Skin epidermis (tissue), 12 donors: Measurements from ENCODE around the gene SMPD3.

ENCODE experiments used
- H3K27ac ChIP-seq, 21 experiments: fragments of 200-600 bp; sonication (generic) in 11 of 21; one replicate each; pipeline ENCODE4 v1.5.0; 2020; ENCODE audit warnings: mild to moderate bottlenecking in 3 of 21, inconsistent platforms in 2 of 21, moderate library complexity in 2 of 21
- H3K4me3 ChIP-seq, 7 experiments: fragments of 200-600 bp; sonication (generic) in 2 of 7; one replicate each; pipeline ENCODE4 v1.5.0; 2020; ENCODE audit warnings: inconsistent platforms in 2 of 7, mild to moderate bottlenecking in 2 of 7, moderate library complexity in 1 of 7

SMPD3 gene

DNA sequence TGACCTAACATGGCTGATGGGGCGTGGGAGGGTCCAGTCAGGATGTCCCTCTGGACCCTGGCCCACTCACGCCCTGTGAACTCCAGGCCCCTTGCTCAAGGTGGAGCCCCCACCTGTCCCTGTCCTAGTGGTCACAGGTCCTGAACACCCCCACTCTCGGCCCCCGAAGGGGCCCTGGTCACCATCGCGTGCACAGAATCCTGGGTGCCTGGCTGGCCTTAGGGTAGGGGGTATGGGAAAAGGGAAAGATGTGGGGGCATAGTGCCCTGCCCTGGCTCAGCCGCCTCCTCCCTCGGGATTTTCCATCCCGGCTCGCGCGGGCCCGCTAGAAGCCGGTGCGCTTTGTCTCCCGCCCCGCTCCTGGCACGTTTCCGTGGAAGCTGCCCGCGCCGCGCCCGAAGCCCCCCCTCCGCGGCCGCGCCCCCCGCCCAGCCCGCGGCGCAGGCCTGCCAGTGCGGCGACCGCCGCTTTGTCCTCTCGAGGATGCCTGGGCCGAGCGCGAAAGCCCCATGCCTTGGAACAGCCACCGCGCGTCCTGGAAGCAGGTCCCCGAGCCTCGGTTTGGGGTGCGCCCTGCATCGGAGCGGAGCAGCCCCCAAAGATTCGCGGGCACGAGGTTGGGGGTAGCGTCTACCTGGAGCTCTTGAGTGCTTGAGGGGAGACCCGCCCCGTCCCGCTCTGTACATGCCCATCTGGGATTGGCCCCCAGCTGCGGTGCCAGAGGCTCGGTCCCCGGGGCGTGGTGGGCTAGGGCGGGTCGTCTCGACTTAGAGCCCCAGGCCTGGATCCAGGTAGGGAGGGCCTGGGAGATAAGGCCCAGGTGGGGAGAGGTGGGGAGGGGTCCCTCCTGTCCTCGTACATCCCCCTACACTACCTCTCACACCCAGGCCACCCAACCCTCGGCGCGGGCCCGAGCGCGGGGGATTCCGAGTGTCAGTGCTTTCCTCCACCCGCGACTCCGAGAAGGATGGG is 1.3 kb downstream of the SMPD3 start:
- Histone ChIP-seq H3K27ac (peak overlapping the region in 1 of 21 experiments; percentile 9), H3K4me3 (peak overlapping the region in 4 of 7 experiments; percentile 36 to 41 (median 38))

DNA sequence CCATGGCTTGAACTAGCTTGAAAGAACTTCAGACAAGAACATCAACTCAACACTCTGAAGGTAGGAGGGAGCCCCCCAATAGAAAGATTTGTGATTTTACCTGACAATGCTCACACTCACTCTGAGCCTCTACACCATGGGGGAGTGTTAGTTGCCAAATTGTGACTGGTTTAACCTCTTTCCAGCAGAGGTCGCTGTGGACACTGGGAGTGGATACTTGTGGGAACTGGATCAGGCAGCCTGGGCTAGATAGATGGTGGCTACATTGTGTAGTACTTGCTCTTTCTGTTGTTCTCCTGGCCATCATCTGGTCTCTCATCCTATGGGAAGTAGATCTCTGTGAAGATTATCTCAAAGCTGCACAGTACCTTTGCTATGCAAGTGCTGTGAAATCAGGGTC is 2.9 kb downstream of the SMPD3 start:
- H3K4me3 ChIP-seq = no peak overlapping the region
- H3K27ac ChIP-seq = no peak overlapping the region

DNA sequence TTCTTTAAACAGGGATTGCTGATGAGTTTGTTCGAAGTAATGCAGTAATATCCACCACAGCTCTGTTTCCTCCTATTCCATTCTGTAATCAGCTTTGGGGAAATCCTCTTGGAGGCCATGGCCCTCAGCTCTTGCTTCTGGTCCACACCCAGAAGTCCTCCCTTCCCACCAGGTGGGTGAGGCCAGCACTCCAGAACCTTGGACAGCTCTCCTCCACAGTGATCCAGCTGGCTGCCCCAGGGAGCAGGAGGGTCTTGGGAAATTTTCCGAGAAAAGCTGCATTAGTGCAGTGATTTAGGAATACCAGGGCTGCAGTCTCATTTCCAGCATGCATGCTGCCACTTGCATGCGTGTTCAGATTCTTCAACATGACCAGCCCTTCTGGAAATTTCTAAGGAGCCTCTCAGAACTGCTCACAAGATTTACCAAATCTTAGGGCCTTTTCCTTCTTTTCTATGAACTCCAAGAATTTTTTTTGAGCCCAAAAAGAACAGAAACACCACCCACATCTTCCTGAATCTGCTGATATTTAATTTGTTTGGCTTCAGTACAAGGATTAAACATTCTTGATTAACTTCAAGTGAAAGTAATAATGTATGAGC is 4.2 kb downstream of the SMPD3 start:
- Histone ChIP-seq H3K4me3 (no peak overlapping the region), H3K27ac (no peak overlapping the region)

DNA sequence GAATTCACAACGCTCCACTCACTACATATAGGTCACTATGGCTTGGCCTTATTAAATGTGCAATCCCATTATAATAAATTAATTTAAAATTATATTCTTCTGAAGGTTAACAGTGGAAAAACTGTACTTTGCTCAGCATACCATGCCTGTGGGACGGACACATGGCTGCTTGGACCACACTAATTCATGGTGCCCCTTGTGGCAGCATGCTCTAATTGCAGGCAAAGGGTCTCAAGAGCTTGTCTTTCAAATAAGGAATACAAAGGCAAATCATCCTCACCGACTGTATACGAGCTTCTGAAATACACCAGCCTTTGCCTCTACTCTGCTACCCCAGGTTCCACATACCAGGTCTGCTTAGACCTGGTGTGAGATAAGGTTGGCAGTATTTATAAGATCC is 11.7 kb downstream of the SMPD3 start:
- Histone ChIP-seq H3K4me3 (no peak overlapping the region), H3K27ac (no peak overlapping the region)

DNA sequence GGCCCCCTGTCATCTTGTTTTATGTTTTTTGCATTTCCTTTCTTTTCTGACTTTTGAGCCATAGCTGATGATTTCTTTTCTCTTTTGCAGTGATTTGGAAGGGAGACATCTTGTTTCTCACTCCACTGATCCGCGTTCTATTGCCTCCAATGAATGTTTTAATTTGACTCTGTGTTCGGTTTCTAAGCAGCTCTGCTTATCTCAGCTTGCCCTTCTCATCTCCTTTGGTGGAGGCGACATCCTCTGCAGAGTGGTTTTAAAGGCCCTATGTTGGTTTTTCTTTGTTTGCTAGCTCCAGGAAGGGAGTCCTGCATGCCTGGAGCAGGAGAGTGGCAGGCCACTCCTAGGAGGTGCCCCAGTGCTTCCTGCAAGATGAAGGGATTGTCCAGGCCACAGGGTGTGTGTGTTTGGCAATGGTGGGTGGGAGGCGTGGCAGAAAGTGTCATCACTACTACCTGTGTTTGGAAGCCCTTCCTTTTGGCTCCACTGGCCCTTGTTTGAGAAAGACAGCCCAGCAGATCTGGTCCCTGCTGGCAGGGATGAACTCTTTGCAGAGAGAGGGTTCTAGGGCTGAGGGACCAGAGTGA is 13.6 kb downstream of the SMPD3 start:
- no peak overlapping the region for H3K4me3 ChIP-seq
- H3K27ac ChIP-seq = no peak overlapping the region

DNA sequence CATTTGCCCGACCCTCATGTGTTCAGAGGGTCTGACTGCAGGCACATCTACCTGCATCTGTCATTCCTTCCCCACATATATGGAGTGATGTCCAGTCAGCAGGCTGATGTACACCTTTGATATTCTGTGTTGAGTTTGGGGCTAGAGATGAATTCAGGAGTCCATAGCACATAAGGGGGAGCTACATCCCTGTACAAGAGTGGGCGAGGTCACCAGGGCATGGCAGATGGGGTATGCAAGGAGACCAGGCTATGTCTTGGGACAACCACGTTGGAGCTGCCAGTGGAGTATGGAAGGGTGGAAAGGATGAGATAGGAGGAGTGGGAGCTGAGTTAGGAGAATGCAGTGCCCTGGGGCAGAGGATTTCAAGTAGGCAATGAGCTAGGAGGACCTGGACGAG is 15.0 kb downstream of the SMPD3 start:
- no peak overlapping the region for H3K27ac ChIP-seq
- H3K4me3 ChIP-seq = no peak overlapping the region

DNA sequence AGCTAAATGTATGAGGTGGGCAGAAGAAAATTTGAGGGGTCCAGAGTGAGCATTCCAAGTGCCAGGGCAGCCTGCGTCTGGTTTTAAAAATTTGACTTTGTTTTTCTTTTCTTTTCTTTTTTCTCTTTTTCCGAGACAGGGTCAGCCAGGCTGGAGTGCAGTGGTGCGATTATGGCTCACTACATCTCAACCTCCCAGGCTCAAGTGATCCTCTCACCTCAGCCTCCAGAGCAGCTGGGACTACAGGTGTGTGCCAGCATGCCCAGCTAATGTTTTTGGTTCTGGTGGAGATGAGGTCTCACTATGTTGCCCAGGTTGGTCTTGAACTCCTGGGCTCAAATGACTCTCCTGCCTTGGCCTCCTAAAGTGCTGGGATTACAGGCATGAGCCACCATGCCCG is 15.6 kb downstream of the SMPD3 start:
- no peak overlapping the region for H3K4me3 ChIP-seq
- H3K27ac ChIP-seq = no peak overlapping the region

DNA sequence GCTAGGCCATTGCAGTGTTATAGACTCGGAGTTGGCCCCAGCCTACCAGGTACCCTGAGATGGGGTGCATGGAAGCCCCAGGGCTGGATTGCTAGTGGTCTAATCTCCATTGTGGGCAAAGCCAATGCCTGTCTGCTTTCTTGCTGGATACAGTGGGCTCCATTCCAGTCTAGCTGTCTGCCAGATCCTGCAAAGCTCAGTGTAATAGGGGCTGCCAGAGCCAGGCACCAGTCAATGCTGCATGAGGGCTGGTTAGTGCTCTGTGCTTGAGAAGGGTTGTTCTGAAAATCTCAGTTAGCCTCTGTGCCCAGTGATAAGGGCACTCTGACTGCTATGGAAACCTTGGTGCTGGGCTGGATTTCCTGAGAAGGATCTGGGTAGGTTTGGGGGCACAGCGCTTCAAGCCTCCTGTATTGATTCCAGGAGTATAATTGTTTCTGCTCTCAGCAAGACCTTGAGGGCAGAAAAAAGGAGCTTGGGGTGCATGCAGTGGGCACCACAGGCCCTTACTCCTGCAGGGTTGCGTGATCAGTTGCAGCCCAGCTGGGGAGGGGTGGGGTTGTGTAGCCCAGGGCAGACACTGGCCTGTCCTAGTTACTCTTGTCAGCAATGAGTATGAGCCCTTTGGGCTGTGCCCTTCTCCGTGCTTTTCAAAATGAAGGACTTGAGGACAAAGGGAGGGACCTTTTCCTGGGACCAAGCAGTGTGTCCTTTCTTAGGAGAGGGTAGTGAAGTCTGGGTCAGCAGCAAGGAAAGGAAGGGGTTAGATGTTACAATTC is 19.0 kb downstream of the SMPD3 start:
- Histone ChIP-seq H3K27ac (no peak overlapping the region), H3K4me3 (no peak overlapping the region)

DNA sequence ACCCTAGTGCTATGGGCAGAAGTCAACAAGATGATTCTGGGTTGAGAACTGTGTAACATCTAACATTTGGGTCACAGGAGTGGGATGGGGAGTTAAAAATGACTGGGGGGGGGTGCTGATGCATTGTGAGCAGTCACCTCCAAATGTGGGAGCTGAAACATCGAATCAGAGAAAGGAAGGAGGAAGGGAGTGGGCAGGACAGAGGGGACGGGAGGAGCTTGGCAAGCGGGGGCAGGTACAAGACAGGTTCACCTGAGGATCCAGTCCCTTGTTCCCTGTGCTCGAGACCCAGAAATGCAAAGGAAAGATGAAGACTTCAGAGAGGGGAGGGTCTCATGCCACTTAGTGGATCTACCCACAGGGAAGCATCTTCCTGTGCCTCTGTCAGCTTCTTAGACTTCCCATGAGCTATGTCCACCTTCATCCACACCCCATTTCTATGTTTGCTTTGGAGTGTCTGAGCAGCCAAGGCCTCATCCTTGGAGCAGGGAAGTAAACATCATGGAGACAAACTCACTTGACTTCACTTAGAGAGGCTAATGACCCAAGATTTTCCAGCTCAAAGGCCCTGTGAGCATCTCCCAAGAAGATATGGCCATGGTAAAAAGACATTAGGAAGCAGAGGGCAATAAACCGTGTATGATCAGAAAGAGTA is 20.5 kb downstream of the SMPD3 start:
- H3K27ac ChIP-seq = no peak overlapping the region

DNA sequence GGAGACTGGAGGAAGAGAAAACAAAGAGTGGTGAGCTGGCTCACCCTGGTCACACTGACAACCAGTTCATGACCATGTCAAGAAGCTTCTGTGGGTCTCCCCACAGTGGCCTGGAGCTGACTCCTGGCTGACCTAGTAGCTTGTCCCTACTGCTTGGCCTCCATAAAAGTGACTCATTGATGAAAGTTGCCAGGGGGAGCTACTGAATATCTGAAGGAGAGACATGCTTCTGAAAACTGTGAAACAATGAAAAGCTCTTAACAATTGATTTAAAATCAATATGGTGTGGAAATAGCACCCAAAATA is 22.0 kb downstream of the SMPD3 start:
- no peak overlapping the region for H3K4me3 ChIP-seq
- no peak overlapping the region for H3K27ac ChIP-seq

More for the DNA sequence above, 20.5 kb downstream of the SMPD3 start:
- no peak overlapping the region for H3K4me3 ChIP-seq

DNA sequence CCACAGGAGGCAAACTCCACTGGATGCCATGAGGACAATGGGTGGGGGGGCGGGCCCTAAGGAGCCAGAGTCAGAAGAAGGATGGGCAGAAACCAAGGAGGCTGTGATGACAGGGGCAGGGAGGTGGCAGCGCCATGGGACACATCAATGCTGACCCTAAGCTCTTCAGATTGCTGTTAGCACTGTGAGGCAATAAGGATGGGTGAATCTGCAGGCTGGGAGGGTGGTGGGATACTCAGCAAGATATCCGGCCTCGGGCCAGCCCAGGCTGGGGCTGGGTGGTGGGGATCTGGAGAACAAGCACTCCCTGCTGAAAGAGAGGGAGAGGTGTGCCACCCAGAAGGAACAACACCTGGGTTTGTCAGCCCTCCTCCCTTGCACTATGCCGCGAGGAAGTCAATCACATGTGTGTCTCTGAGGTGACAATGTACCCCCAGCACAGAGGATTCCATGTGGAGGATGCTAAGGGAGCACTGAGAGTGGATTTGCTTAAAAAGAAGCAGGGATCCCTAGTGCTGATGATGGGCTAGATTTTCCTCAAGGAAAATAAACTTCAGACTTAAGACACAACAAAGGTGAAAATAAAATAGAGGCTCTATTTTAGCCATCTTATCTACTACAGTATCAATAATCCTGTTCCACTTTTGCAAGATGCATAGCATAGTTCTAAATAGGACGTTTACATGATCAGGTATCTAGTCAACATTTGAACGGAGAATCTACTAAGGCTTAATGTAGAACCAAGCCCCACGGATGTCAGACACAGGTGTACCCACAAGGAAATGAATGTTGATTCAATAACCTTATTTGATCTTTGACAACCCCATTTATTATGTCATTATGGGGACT is 22.6 kb downstream of the SMPD3 start:
- no peak overlapping the region for H3K27ac ChIP-seq
- H3K4me3 ChIP-seq = no peak overlapping the region

DNA sequence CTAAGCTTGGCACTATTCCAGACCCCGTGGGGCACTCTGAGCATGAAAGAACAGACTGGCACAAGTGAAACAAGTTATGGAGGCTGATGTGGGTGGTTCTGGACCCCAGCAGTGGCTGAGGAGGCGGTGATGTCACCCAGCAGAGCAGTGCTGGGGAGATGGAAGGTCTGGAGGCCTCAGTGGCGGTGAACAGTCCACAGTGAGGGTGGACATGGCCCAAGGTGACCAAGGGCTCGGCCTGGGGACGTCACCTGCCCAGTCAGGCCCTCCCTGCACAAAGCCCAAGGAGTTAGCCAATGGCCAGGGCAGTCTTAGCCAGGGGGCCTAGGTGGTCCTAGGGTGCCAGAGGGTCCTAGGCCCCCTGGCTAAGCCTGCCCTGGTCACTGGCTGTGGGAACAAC is 24.5 kb downstream of the SMPD3 start:
- H3K27ac ChIP-seq = no peak overlapping the region
- H3K4me3 ChIP-seq = no peak overlapping the region

DNA sequence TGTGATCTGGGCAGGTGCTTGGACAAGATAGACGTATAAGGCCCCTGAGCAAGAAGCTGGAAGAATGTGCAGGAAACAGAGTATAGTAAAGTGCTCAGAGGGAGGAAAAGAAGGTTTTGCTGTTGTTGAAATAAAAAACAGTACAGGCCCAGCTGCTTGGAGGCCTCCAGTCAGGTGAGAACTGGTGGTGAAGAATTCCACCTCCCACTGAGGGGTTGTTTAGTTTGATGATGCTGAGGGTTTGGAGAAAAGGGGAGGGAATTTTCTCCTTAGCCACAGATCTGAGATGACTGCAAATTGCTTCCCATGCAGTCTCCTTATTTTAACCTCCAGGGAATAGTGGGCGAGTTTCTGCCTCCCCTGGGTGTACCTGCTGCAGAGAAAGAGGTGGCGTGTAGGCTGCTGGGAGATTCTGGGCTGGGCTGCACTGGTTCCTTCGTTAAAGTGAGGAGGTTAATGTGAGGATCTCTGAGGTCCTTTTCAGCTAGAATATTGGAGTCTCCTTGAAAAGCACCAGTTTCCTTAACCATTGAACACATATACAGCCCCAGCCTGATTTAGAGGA is 25.8 kb downstream of the SMPD3 start:
- H3K4me3 ChIP-seq = no peak overlapping the region
- H3K27ac ChIP-seq = no peak overlapping the region

DNA sequence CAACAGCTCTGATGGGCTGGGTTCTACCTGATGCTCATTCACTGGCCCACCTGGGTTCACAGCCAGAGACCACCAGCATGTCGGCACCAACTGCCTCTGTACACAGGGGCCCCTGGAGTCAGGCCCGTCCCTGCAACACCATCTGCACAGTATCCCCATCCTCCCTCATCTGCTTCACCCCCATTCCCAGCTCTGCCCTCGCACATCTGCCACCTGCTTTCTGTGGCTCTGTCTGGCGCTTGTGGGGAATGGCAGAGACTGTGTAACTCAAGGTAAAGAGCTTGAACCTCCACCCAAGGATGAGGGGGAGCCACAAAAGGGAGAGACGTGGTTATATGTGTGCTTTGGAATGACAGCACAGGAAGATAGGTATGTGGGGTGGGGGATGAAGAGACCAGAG is 27.2 kb downstream of the SMPD3 start:
- Histone ChIP-seq H3K27ac (no peak overlapping the region), H3K4me3 (no peak overlapping the region)

DNA sequence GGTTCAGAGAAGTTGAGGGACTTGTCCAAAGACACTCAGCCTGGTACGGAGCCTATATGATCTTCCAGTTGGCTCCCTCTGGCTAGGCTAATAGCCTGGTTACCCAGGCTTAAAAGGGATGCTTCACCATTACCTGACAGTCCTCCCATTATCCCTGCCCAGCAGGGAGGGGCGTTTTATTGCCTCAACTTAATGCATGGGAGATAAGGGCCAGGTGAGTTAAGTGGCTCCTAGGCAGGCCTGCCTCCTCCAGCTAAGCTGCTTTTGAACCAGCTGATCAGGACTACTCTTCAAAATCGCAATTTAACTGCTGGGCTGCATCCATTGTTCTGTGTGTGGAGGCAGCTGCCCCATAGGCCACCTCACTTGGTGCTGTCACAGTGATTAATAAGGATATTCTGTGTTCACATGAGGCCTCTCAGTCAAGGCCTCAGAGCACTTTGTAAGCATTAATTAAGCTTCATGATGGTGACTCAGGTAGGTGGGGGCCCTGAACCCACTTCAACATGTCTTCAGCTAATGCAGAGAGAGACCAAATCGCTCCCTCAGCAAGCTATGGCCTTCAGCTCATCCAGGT is 27.9 kb downstream of the SMPD3 start:
- H3K27ac ChIP-seq = peak overlapping the region in 1 of 21 experiments; percentile 16
- H3K4me3 ChIP-seq = no peak overlapping the region

DNA sequence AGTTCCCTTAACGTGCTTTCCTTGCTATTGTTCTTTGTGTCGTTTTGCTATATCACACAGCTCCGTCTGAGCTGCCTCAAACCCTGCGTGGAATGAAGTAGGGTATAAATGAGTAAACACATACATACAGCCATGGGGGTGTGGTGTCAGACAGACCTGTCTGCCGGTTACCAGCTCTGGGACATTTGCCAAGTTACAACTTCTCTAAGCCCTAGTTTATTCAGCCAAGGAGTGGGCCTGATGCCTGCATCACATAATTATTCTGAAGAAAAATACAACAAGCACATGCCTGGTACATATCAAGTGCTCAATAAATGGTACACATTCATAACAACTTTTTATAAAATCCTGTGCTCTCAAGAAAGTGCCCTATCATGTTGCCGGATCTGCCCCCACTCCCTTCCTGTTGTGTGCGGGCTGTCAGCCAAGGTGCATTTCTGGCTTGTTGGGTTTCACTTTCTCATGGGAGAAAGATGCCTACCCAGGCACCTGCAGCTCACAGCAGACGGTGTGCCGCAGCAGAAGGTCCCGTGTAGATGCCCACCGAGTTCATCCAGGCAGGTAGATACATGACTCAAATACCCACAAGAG is 30.5 kb downstream of the SMPD3 start:
- H3K4me3 ChIP-seq = no peak overlapping the region
- H3K27ac ChIP-seq = peak overlapping the region in 14 of 21 experiments; percentile 32 to 89 (median 61)

DNA sequence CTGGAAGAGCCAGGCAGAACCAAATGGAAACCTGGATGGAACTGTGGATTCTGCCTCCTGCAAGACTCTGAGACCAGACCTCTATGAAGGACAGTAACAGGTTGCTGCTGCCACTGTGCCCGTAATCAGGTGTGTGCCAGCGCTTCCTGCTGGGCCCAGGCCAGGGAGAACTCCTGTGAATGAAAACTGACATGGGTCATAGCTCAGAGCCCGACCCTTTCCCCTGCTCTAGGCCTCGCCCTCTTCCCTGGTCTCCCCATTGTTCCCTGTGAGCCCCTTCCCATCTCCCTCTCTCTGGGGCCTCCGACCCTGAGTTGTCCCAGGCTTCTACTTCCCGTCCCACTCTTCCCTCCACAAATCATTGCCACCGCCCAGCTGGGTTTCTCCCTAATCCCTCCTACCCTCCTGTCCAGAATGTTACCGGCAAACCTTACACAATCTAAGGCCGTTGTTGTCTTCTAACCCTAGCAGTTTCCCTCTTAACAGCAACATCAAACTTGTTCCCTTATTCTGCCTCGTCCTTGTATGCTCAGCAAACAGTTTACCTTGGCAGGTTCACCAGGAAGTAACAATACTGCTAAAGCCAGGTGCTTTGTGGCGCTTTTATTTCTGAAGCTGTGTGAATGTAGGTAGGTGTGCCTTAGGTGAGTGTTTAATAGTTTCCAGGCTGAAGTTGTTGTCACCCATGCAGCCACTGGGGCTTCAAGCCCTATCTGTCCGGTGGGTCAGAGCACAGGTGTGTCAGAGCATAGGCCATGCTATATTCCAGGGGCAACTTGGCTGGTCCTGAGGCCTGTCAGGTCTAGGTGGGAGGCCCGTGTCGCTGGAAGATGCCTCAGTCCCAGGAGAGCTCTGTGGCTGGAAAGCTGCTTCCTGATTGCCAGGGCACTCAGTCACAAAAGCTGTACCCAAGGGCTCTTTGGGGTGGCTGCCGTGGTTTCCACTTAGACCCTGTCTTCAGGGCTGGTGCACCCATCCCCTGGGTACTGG is 32.0 kb downstream of the SMPD3 start:
- Histone ChIP-seq H3K4me3 (no peak overlapping the region), H3K27ac (peak overlapping the region in 17 of 21 experiments; percentile 28 to 89 (median 55))
